NCI-H2227 (cell line): Measurements from ENCODE around the gene PHYHIPL.

Experiments
- DNase-seq: peaks from one replicate; lab custom pipeline; 2025; ENCODE audit not compliant: unreplicated experiment; lab: John Stamatoyannopoulos, UW

PHYHIPL gene

GRCh38 chr10:59252491-59252890 is 76.0 kb downstream of the PHYHIPL start:
- no peak for DNase-seq

GRCh38 chr10:59255463-59255862 is 79.0 kb downstream of the PHYHIPL start:
- DNase-seq: no peak

GRCh38 chr10:59257224-59257623 is 80.8 kb downstream of the PHYHIPL start:
- DNase-seq: no peak

GRCh38 chr10:59258890-59259289 is 82.4 kb downstream of the PHYHIPL start:
- no peak for DNase-seq

GRCh38 chr10:59265141-59265540 is 88.7 kb downstream of the PHYHIPL start:
- DNase-seq: no peak

- DNase-seq: no peak
Measured at GRCh38 chr10:59266321-59266720, 89.9 kb downstream of the PHYHIPL start.

- no peak for DNase-seq
Measured at GRCh38 chr10:59268460-59268859, 92.0 kb downstream of the PHYHIPL start.

- no peak for DNase-seq
Measured at GRCh38 chr10:59269651-59270050, 93.2 kb downstream of the PHYHIPL start.

- DNase-seq: no peak
Measured at GRCh38 chr10:59270492-59270891, 94.0 kb downstream of the PHYHIPL start.

- no peak for DNase-seq
Measured at GRCh38 chr10:59271160-59271559, 94.7 kb downstream of the PHYHIPL start.

- DNase-seq: no peak
Measured at GRCh38 chr10:59272061-59272460, 95.6 kb downstream of the PHYHIPL start.

- DNase-seq: no peak
Measured at GRCh38 chr10:59273445-59273844, 97.0 kb downstream of the PHYHIPL start.

GRCh38 chr10:59276133-59276532 is 99.7 kb downstream of the PHYHIPL start:
- DNase-seq: no peak

GRCh38 chr10:59276919-59277318 is 100.5 kb downstream of the PHYHIPL start:
- no peak for DNase-seq

GRCh38 chr10:59279476-59279875 is 103.0 kb downstream of the PHYHIPL start:
- DNase-seq: no peak

- no peak for DNase-seq
Measured at GRCh38 chr10:59279991-59280505, 103.6 kb downstream of the PHYHIPL start.

GRCh38 chr10:59281861-59282260 is 105.4 kb downstream of the PHYHIPL start:
- DNase-seq: no peak

GRCh38 chr10:59283456-59284091 is 107.1 kb downstream of the PHYHIPL start:
- no peak for DNase-seq

GRCh38 chr10:59284118-59284975 is 107.9 kb downstream of the PHYHIPL start:
- DNase-seq: no peak

GRCh38 chr10:59285073-59285472 is 108.6 kb downstream of the PHYHIPL start:
- no peak for DNase-seq

- DNase-seq: no peak
Measured at GRCh38 chr10:59285848-59286247, 109.4 kb downstream of the PHYHIPL start.

GRCh38 chr10:59287587-59288255 is 111.3 kb downstream of the PHYHIPL start:
- DNase-seq: no peak
